Gastroesophageal sphincter (tissue), 4 donors: ENCODE data around the gene TMEM255B. TPM values are rescaled to one million over a fixed set of nuclear protein-coding genes. Genes with fewer than 3 reads are reported as not detected.

Source experiments
- ATAC-seq: fragments of 150-250 bp; one replicate; pipeline ENCODE4 v1.9.1; 2016; ENCODE audit warnings: mild to moderate bottlenecking, moderate library complexity
- H3K27ac ChIP-seq, 4 donors: fragments of 200-600 bp; sonication (generic) in 3 of 4; 1 replicate in 3 of 4; 2 replicates in 1 of 4; pipeline ENCODE4 v1.5.1; 2016 to 2019
- H3K27me3 ChIP-seq: fragments of 200-600 bp; sonication (generic); one replicate; pipeline ENCODE4 v1.5.1; 2019
- H3K36me3 ChIP-seq, 2 donors: fragments of 200-600 bp; sonication (generic); one replicate each; pipeline ENCODE4 v1.5.1; 2019; ENCODE audit warnings: control low read depth in 1 of 2
- H3K4me1 ChIP-seq, 3 donors: fragments of 200-600 bp; sonication (generic); 1 replicate in 2 of 3; 2 replicates in 1 of 3; pipeline ENCODE4 v1.5.1; 2016 to 2019; ENCODE audit warnings: control low read depth in 2 of 3
- H3K4me3 ChIP-seq, 2 donors: fragments of 200-600 bp; sonication (generic); one replicate each; pipeline ENCODE4 v1.5.1; 2019; ENCODE audit warnings: mild to moderate bottlenecking in 1 of 2, moderate library complexity in 1 of 2
- H3K9me3 ChIP-seq, 3 donors: fragments of 200-600 bp; sonication (generic); one replicate each; pipeline ENCODE4 v1.5.1; 2017 to 2019; ENCODE audit warnings: control low read depth in 2 of 3
- EP300 ChIP-seq: sonication (generic); formaldehyde crosslinking; IDR thresholded peaks from one replicate; pipeline ENCODE4 v1.6.1; 2017; ENCODE audit warnings: antibody characterized with exemption, mild to moderate bottlenecking
- POLR2A ChIP-seq, 2 donors: fragments of 450-650 bp; IDR thresholded peaks; one replicate each; pipeline ENCODE4 v1.6.1; 2017; ENCODE audit warnings: antibody characterized with exemption in 2 of 2, mild to moderate bottlenecking in 2 of 2, moderate library complexity in 1 of 2
- POLR2AphosphoS5 ChIP-seq: sonication (generic); formaldehyde crosslinking; IDR thresholded peaks from one replicate; pipeline ENCODE4 v1.6.1; 2017; ENCODE audit warnings: antibody characterized with exemption
- WGBS, 2 donors: methylation state at CpG; one replicate each; pipeline ENCODE4 v1.1.5; 2018; ENCODE audit warnings: low coverage in 1 of 2; 5-methylcytosine and 5-hydroxymethylcytosine counted together
- total RNA-seq, 4 donors: library from RNA; depleted of rRNA; stranded (reverse); fragments of >200 nt; gene quantifications; one replicate each; pipeline ENCODE4 v1.1.0, GENCODE V29; 2016
- TF ChIP-seq, protein P1 (sequence below), 4 experiments: fragments of 200-600 bp in 2 of 4; fragments of 450-650 bp in 2 of 4; sonication (generic) in 1 of 4; IDR thresholded peaks; one replicate each; pipeline ENCODE4 v1.5.1; 2017 to 2019; ENCODE audit warnings: antibody characterized with exemption in 4 of 4, mild to moderate bottlenecking in 2 of 4, moderate library complexity in 2 of 4

The TMEM255B gene
- total RNA-seq, 4 donors from 2014 or later, result 4.9 to 13.2 (median 7.8) TPM

DNA sequence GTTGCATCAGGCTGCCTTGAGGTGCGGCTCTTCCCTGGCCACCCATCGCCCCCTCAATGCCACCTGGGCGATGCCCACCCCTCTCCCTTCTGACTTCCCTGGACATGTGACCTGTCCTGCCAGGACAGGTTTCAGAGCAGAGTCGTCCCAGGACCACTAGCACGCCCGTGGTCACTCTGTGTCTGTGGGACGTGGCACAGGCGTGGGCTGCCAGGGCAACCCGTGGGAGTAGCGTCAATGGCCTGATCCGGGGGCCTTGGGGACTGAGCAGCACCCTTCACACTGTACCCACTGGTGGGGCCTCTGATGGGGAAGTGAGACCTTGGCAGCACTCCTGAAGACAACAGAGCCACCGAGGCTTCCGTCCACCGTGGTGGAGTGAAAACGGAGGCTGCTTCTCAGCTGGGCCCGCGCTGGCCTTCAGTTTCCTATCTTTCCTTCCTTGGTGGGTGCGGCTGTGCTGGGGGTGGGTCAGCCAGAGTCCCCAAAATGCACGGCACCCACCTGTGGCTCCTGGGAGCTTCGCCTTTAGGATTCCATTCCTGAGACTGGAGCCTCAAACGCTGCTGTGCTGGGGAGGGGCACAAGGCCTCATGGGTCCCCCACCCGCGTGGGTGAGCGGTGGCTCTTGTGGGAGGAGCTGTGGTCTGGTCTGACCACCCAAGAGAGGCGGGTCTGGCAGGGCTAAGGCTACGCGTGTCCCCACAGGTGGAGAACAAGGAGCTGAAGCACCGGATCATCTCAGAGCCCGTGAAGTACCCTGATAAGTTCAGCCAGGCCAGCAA, 26.7 kb upstream of the TMEM255B start:
- Histone ChIP-seq H3K4me3 (no peak overlapping the region), H3K4me1 (no peaks in the 10 kb centered on the region), H3K27ac (no peak overlapping the region), H3K36me3 (no peaks in the 10 kb centered on the region), H3K9me3 (no peaks in the 10 kb centered on the region), H3K27me3 (no peaks in the 10 kb centered on the region)
- WGBS, 2 donors, result no CpG with 5 or more reads among the region's 29 CpGs
- no peak for ATAC-seq
- no peak for TF ChIP-seq POLR2AphosphoS5
- no peak for TF ChIP-seq POLR2A (IDR thresholded peaks at IDR 0.05)
- TF ChIP-seq, protein P1, sequence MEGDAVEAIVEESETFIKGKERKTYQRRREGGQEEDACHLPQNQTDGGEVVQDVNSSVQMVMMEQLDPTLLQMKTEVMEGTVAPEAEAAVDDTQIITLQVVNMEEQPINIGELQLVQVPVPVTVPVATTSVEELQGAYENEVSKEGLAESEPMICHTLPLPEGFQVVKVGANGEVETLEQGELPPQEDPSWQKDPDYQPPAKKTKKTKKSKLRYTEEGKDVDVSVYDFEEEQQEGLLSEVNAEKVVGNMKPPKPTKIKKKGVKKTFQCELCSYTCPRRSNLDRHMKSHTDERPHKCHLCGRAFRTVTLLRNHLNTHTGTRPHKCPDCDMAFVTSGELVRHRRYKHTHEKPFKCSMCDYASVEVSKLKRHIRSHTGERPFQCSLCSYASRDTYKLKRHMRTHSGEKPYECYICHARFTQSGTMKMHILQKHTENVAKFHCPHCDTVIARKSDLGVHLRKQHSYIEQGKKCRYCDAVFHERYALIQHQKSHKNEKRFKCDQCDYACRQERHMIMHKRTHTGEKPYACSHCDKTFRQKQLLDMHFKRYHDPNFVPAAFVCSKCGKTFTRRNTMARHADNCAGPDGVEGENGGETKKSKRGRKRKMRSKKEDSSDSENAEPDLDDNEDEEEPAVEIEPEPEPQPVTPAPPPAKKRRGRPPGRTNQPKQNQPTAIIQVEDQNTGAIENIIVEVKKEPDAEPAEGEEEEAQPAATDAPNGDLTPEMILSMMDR (IDR thresholded peaks at IDR 0.05), result no peak

DNA sequence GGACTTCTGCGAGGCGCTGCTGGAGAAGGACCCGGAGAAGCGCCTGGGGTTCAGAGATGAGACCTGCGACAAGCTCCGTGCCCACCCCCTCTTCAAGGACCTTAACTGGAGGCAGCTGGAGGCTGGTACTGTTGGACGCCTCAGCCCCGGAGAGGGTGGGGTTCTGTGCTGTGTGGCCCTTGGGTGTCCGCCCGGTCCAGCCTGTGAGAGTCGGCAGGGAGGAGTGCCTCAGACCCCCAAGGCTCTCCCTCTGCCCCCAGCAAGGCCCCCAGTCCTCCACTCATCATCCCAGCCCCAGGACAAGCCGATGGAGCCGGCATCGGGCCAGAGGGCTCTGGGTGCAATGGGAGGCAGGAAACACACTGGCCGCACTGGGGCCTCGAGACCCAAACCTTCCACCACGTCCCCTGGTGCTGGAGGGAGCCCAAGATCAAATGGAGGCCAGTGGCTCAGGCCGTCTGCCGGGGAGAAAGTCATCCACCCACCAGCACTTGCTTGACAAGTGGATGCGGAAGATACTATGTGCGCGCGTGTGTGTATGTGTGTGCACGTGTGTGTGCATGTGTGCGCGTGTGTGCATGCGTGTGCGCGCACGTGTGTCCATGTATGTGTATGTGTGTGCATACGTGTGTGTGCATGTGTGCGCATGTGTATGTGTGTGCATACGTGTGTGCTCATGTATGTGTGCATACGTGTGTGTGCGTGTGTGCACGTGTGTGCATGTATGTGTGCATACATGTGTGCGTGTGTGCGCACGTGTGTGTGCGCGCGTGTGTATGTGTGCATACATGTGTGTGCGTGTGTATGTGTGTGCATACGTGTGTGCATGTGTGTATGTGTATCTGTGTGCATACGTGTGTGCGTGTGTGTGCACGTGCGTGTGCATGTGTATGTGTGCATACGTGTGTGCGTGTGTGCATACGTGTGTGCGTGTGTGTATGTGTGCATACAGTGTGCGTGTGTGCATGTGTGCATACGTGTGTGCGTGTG, 25.8 kb upstream of the TMEM255B start:
- Histone ChIP-seq H3K27me3 (peaks cover 2% of the 10 kb centered on the region), H3K4me1 (no peaks in the 10 kb centered on the region), H3K36me3 (no peaks in the 10 kb centered on the region), H3K4me3 (no peak overlapping the region), H3K9me3 (no peaks in the 10 kb centered on the region), H3K27ac (no peak overlapping the region)
- 87 to 90% methylated on average over 13 to 33 of the region's 55 CpGs for WGBS, 2 donors
- no peak for ATAC-seq
- TF ChIP-seq, protein P1 (IDR thresholded peaks at IDR 0.05), result no peak
- TF ChIP-seq POLR2AphosphoS5 (no peak), EP300 (no peak), POLR2A (IDR thresholded peaks at IDR 0.05) (no peak)

DNA sequence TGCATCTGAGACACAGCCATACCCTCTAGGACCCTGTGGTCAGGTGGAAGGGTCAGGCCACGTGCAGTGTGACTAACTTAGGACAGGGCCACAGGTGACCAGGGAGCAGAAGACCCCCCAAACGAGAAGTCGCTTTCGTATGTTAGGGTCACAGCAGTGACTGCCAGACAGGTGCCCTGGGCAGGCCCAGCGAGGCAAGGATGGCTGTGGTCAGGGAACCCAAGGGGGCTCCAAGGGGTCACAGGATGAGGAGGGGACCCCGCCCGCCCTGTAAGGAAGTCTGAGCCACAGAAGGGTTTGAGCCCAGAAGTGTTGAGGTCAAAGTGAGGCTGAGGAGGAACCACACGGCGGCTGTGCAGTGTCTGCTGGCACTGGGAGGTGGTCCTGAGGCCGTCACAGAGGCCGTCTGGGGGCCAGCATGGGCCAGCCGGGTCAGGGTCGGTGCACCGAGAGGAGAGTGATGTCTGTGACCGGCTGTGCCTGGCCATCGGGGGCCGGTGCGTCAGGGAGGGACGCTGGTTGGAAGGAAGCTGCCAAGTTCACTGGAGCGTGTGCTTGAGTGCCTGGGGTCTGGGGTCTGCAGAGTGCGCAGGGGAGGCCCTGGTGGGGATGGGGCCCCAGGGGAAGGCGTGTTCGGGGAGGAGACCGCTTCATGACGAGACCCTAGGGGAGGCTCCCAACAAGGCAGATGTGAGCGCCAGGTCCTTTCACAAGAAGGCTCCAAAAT, 24.8 kb upstream of the TMEM255B start:
- H3K27ac ChIP-seq, result no peak overlapping the region
- TF ChIP-seq, protein P1 (IDR thresholded peaks at IDR 0.05), result no peak
- TF ChIP-seq EP300 (no peak), POLR2AphosphoS5 (no peak), POLR2A (IDR thresholded peaks at IDR 0.05) (no peak)
- 90% methylated on average over 2 of the region's 26 CpGs; no CpG with 5 or more reads in 1 of the 2 donors for WGBS, 2 donors
- H3K4me3 ChIP-seq, result no peak overlapping the region
- ATAC-seq, result no peak
- H3K27me3 ChIP-seq, result peaks cover 7% of the 10 kb centered on the region
- no peaks in the 10 kb centered on the region for H3K4me1 ChIP-seq
- H3K36me3 ChIP-seq, result no peaks in the 10 kb centered on the region
- H3K9me3 ChIP-seq, result no peaks in the 10 kb centered on the region

DNA sequence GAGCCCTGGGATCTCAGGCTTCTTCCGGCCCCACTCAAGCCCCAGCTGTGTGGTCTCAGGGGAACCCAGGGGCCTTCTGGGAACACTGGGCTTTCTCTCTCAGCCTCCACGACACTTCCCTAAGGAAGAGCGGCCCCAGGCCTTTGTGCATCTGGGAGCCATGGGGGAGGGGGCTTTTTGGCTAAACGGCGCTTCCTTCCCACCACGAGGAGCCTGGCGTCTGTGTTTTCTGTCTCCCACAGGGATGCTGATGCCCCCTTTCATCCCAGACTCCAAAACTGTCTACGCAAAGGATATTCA, 24.2 kb upstream of the TMEM255B start:
- no peaks in the 10 kb centered on the region for H3K36me3 ChIP-seq
- no peak overlapping the region for H3K4me3 ChIP-seq
- no peak for TF ChIP-seq EP300
- TF ChIP-seq, protein P1 (IDR thresholded peaks at IDR 0.05), result no peak
- no peak for TF ChIP-seq POLR2AphosphoS5
- no peak for TF ChIP-seq POLR2A (IDR thresholded peaks at IDR 0.05)
- no peaks in the 10 kb centered on the region for H3K9me3 ChIP-seq
- H3K27me3 ChIP-seq, result peaks cover 12% of the 10 kb centered on the region
- no peaks in the 10 kb centered on the region for H3K4me1 ChIP-seq
- H3K27ac ChIP-seq, result no peak overlapping the region
- WGBS, 2 donors, result 33 to 70% methylated on average over 3 to 4 of the region's 8 CpGs
- ATAC-seq, result no peak
